ENCODE measurements around the gene ASCC2. TPM values are rescaled to one million over a fixed set of nuclear protein-coding genes. Genes with fewer than 3 reads are reported as not detected.

ASCC2 gene, protein sequence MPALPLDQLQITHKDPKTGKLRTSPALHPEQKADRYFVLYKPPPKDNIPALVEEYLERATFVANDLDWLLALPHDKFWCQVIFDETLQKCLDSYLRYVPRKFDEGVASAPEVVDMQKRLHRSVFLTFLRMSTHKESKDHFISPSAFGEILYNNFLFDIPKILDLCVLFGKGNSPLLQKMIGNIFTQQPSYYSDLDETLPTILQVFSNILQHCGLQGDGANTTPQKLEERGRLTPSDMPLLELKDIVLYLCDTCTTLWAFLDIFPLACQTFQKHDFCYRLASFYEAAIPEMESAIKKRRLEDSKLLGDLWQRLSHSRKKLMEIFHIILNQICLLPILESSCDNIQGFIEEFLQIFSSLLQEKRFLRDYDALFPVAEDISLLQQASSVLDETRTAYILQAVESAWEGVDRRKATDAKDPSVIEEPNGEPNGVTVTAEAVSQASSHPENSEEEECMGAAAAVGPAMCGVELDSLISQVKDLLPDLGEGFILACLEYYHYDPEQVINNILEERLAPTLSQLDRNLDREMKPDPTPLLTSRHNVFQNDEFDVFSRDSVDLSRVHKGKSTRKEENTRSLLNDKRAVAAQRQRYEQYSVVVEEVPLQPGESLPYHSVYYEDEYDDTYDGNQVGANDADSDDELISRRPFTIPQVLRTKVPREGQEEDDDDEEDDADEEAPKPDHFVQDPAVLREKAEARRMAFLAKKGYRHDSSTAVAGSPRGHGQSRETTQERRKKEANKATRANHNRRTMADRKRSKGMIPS
- total RNA-seq (100 to 1,000 TPM in 1 of 5 experiments, 10 to 100 TPM in 4; 90.2 to 101 (median 93.8) TPM), polyA plus RNA-seq (10 to 100 TPM; 48.7 to 79.3 TPM), total RNA-seq (70.4 reads per million, percentile 78 among the genes with 10 or more reads in this experiment)

DNA sequence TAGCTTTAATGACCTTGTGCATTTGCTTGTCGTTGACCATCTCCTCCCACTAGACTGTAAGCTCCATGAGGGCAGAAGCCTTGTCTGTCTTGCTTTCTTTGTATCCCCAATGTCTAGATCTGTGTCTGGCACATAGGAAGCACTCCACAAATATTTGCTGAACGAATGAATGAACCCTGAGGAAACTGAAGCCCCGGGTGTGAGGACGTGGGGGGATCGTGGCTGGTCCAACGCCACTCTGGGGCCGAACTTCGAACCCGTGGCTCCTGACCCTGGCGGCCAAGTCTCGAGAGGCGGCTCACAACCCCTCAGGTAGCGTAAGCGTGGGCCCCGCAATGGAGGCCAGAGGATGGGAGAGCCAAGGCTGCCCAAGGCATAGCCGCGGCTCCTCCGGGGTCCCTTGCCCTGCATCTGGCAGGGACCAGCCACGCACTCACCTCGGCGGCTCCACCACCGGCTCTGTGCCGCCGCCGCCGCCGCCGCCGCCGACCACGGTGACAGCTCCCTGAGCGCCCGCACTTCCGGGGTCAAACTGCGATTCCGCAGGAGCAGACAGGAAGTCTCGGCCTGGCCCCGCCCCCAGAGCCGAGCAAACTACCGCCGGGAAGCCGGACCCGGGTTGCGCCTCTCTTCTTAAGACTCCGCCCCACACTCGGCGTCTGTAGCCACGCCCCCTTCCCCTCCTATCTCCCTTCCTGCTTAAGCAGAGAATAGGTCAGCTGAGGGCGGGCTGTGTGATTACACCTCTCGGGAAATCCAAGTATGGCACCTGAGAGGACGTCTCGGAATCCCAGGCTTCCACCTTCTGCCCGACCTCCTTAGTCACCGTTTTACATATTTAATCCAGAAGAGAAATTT lies at the start of gene ASCC2:
Gene ASCC2 (minus strand): TSS at position 534 of the 858 bp plus-strand sequence. CDS start 5,949 bp downstream, outside the sequence.
- intact Hi-C loops (cut with micrococcal nuclease) = loop anchor here (1.0 to 5.0 kb wide), 8 partner anchors 45 to 829 kb away; partner anchors contain the start of genes MTMR3 (in 2 of the 2), NF2 (in 2 of the 2), UQCR10 (in 2 of the 2) and ZMAT5 (in 2 of the 2)
- Histone ChIP-seq H3K9me3 (ENCODE audit: control insufficient read depth in 2 of 3, low read length in 3 of 3) (no peaks in the 10 kb centered on the region), H3K4me1 (ENCODE audit: control insufficient read depth in 2 of 2, insufficient read depth in 2 of 2, low read length in 2 of 2) (peaks cover 12 to 22% of the 10 kb centered on the region in 2 donors), H3K27me3 (ENCODE audit: control insufficient read depth in 2 of 2, insufficient read depth in 2 of 2, low read length in 2 of 2) (no peaks in the 10 kb centered on the region), H3K4me3 (ENCODE audit: low read length) (peak within 1 kb of the TSS; percentile 98), H3K36me3 (ENCODE audit: control insufficient read depth in 2 of 3, insufficient read depth in 3 of 3, low read length in 3 of 3) (peaks cover 0 to 20% (median 5%) of the 10 kb centered on the region in 3 experiments), H3K27ac (ENCODE audit: low read depth, low read length) (peak within 1 kb of the TSS; percentile 79)
- H3K36me3 Mint-ChIP-seq = peaks cover 3 to 15% (median 12%) of the 10 kb centered on the region in 5 donors
- POLR2A ChIA-PET = interaction anchor here (0.6 to 1.6 kb wide), 10 partner anchors 9 to 519 kb away, joined by 3 to 7 read pairs (median 4); partner anchors contain the start of genes CCDC157, SF3A1, THOC5 and UQCR10
- H3K27ac Mint-ChIP-seq = peak within 1 kb of the TSS; percentile 94 to 99 (median 95)
- peaks cover 31 to 55% (median 45%) of the 10 kb centered on the region in 7 donors for H3K4me1 Mint-ChIP-seq
- ATAC-seq (peak; percentile 100), DNase-seq (peak; percentile 93 to 98 (median 97))
- peaks cover 0 to 1% (median 0%) of the 10 kb centered on the region in 11 donors for H3K9me3 Mint-ChIP-seq
- H3K27me3 Mint-ChIP-seq = no peaks in the 10 kb centered on the region
- CTCF ChIA-PET = interaction anchor here (0.6 kb wide), 1 partner anchor 33 kb away, joined by 3 read pairs; no protein-coding TSS in a partner anchor
- H3K4me3 Mint-ChIP-seq = peak within 1 kb of the TSS; percentile 89 to 99 (median 95)

DNA sequence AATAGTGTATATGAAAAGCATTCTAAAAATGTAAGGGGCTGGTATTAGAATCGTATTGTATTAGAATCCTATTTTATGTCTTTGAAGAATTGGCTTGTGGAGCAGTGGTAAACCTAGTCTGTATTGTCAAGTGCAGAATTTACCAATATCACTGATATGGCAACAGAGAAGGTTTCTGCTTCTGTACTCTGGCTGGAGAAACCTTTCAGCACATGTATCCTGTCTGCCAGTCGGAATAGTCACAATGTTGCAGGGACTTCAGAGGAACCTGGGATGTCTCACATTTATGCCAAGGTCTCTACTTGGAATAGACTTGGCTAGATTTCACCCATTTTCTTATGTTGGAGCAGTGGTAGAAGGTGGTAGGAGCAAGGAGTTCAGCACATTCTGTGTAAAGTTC lies 49.3 kb upstream of the ASCC2 start:
- Mint-ChIP-seq H3K4me3 (no peak overlapping the region), H3K27ac (no peak overlapping the region), H3K27me3 (no peaks in the 10 kb centered on the region), H3K4me1 (peaks cover 10 to 28% (median 20%) of the 10 kb centered on the region in 7 donors), H3K9me3 (no peaks in the 10 kb centered on the region), H3K36me3 (peaks cover 0 to 4% (median 1%) of the 10 kb centered on the region in 5 donors)
- H3K27ac ChIP-seq (ENCODE audit: low read depth, low read length) = no peak overlapping the region
- no peaks in the 10 kb centered on the region for H3K27me3 ChIP-seq (ENCODE audit: control insufficient read depth in 2 of 2, insufficient read depth in 2 of 2, low read length in 2 of 2)
- H3K36me3 ChIP-seq (ENCODE audit: control insufficient read depth in 2 of 3, insufficient read depth in 3 of 3, low read length in 3 of 3) = peaks cover 0 to 8% (median 0%) of the 10 kb centered on the region in 3 experiments
- H3K9me3 ChIP-seq (ENCODE audit: control insufficient read depth in 2 of 3, low read length in 3 of 3) = no peaks in the 10 kb centered on the region
- ATAC-seq = no peak
- ChIA-PET POLR2A (interaction anchor here (0.6 to 0.7 kb wide), 3 partner anchors 16 to 240 kb away, joined by 3 to 5 read pairs (median 5); no protein-coding TSS in a partner anchor), CTCF (interaction anchor here (1.6 kb wide), 1 partner anchor 118 kb away, joined by 4 read pairs; no protein-coding TSS in a partner anchor)
- no peak for DNase-seq
- no peak overlapping the region for H3K4me3 ChIP-seq (ENCODE audit: low read length)
- intact Hi-C loops (cut with micrococcal nuclease) = loop anchor here (10.0 kb wide), 4 partner anchors 77 to 1607 kb away; partner anchors contain the start of genes EWSR1 (in 1 of the 2), RHBDD3 (in 1 of the 2) and SFI1 (in 1 of the 2)
- H3K4me1 ChIP-seq (ENCODE audit: control insufficient read depth in 2 of 2, insufficient read depth in 2 of 2, low read length in 2 of 2) = peaks cover 17 to 21% of the 10 kb centered on the region in 2 donors

DNA sequence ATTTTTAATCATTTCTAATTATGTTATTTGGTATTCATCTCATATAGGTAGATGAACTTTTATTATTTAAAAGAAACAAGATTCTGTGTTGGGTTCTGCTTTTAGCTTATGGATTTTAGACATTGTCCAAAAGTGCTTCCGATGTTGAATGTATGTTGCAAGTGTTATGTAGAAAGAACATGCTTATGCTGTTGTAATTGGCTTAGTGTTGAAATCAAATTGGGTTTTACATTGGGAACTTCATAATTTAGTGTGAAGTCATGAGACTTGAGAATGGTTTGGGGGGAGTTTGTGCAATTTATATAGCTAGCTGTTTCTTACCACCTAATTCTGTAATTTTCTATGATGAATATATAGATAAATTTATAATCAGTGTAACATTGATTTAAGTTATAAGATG lies 48.5 kb upstream of the ASCC2 start:
- Mint-ChIP-seq H3K27me3 (no peaks in the 10 kb centered on the region), H3K4me3 (no peak overlapping the region), H3K36me3 (peaks cover 0 to 4% (median 1%) of the 10 kb centered on the region in 5 donors), H3K9me3 (no peaks in the 10 kb centered on the region), H3K4me1 (peaks cover 10 to 23% (median 15%) of the 10 kb centered on the region in 7 donors), H3K27ac (no peak overlapping the region)
- H3K36me3 ChIP-seq (ENCODE audit: control insufficient read depth in 2 of 3, insufficient read depth in 3 of 3, low read length in 3 of 3) = peaks cover 0 to 8% (median 0%) of the 10 kb centered on the region in 3 experiments
- CTCF ChIA-PET = interaction anchor here (1.6 kb wide), 1 partner anchor 118 kb away, joined by 4 read pairs; no protein-coding TSS in a partner anchor
- POLR2A ChIA-PET = interaction anchor here (0.6 to 1.1 kb wide), 4 partner anchors 15 to 239 kb away, joined by 3 to 5 read pairs (median 4); partner anchors contain the start of gene ASCC2
- peaks cover 17 to 21% of the 10 kb centered on the region in 2 donors for H3K4me1 ChIP-seq (ENCODE audit: control insufficient read depth in 2 of 2, insufficient read depth in 2 of 2, low read length in 2 of 2)
- intact Hi-C loops (cut with micrococcal nuclease) = loop anchor here (10.0 kb wide), 4 partner anchors 78 to 1608 kb away; partner anchors contain the start of genes EWSR1 (in 1 of the 2), RHBDD3 (in 1 of the 2) and SFI1 (in 1 of the 2)
- DNase-seq (no peak), ATAC-seq (no peak)
- H3K9me3 ChIP-seq (ENCODE audit: control insufficient read depth in 2 of 3, low read length in 3 of 3) = no peaks in the 10 kb centered on the region
- no peak overlapping the region for H3K4me3 ChIP-seq (ENCODE audit: low read length)
- no peak overlapping the region for H3K27ac ChIP-seq (ENCODE audit: low read depth, low read length)
- H3K27me3 ChIP-seq (ENCODE audit: control insufficient read depth in 2 of 2, insufficient read depth in 2 of 2, low read length in 2 of 2) = no peaks in the 10 kb centered on the region

DNA sequence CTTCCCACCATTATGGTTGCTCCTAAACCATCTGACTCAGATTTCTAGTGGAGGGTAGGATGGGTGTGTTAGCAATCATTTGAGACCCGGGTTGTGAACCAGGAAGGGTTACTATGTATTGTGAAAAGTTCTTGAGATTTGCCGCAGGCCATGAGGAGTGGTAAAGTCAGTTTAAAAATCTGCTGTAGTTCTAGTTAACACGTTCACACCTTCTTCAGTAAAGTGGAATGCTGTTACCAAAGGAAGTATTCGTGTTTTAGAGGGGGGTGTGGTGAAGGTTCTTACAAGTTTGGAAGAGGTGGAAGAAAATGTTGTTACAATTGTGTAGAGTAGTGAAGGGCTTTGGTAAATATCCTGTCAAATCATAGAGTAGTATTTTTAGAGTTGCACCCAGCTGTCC lies 47.5 kb upstream of the ASCC2 start:
- Histone ChIP-seq H3K27me3 (ENCODE audit: control insufficient read depth in 2 of 2, insufficient read depth in 2 of 2, low read length in 2 of 2) (no peaks in the 10 kb centered on the region), H3K4me1 (ENCODE audit: control insufficient read depth in 2 of 2, insufficient read depth in 2 of 2, low read length in 2 of 2) (peaks cover 17 to 21% of the 10 kb centered on the region in 2 donors), H3K4me3 (ENCODE audit: low read length) (no peak overlapping the region), H3K9me3 (ENCODE audit: control insufficient read depth in 2 of 3, low read length in 3 of 3) (no peaks in the 10 kb centered on the region), H3K27ac (ENCODE audit: low read depth, low read length) (no peak overlapping the region), H3K36me3 (ENCODE audit: control insufficient read depth in 2 of 3, insufficient read depth in 3 of 3, low read length in 3 of 3) (peaks cover 0 to 8% (median 0%) of the 10 kb centered on the region in 3 experiments)
- Mint-ChIP-seq H3K4me3 (no peak overlapping the region), H3K36me3 (peaks cover 0 to 2% (median 1%) of the 10 kb centered on the region in 5 donors), H3K27ac (no peak overlapping the region), H3K4me1 (peaks cover 4 to 15% (median 10%) of the 10 kb centered on the region in 7 donors), H3K9me3 (no peaks in the 10 kb centered on the region), H3K27me3 (no peaks in the 10 kb centered on the region)
- ChIA-PET CTCF (no interaction called here), POLR2A (no interaction called here)
- intact Hi-C loops (cut with micrococcal nuclease) = loop anchor here (10.0 kb wide), 4 partner anchors 79 to 1609 kb away; partner anchors contain the start of genes EWSR1 (in 1 of the 2), RHBDD3 (in 1 of the 2) and SFI1 (in 1 of the 2)
- no peak for ATAC-seq
- no peak for DNase-seq

DNA sequence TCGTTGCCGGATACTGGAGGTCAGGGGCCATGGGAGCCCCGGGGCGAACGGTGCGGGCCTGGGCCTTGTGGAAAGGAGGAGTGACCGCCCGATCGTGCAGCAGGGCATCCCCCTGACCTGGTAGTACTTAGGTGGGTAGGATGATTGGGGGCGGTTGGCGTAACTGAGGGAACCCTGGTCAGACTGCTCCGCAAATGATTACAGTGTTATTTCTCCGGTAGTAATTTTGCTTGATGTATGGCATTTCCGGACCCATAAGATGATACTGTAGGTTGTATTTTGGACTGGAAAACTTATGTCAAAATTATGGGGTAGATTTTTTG lies 45.7 kb upstream of the ASCC2 start:
- ChIA-PET CTCF (no interaction called here), POLR2A (interaction anchor here (0.8 kb wide), 1 partner anchor 46 kb away, joined by 5 read pairs; the partner anchor contains the start of gene ASCC2)
- peaks cover 0 to 8% (median 0%) of the 10 kb centered on the region in 3 experiments for H3K36me3 ChIP-seq (ENCODE audit: control insufficient read depth in 2 of 3, insufficient read depth in 3 of 3, low read length in 3 of 3)
- peaks cover 0 to 3% (median 0%) of the 10 kb centered on the region in 5 donors for H3K27me3 Mint-ChIP-seq
- peaks cover 0 to 1% (median 0%) of the 10 kb centered on the region in 5 donors for H3K36me3 Mint-ChIP-seq
- H3K4me1 Mint-ChIP-seq = peaks cover 0 to 12% (median 7%) of the 10 kb centered on the region in 7 donors
- ATAC-seq (no peak), DNase-seq (peak in 1 of 9 donors; percentile 15)
- H3K4me3 ChIP-seq (ENCODE audit: low read length) = peak overlapping the region; percentile 69
- H3K4me3 Mint-ChIP-seq = peak overlapping the region in 5 of 10 donors; percentile 92 to 95 (median 94)
- peak overlapping the region; percentile 70 to 93 (median 84) for H3K27ac Mint-ChIP-seq
- peaks cover 17 to 21% of the 10 kb centered on the region in 2 donors for H3K4me1 ChIP-seq (ENCODE audit: control insufficient read depth in 2 of 2, insufficient read depth in 2 of 2, low read length in 2 of 2)
- intact Hi-C loops (cut with micrococcal nuclease) = loop anchor here (1.0 to 10.0 kb wide), 9 partner anchors 45 to 1611 kb away; partner anchors contain the start of genes ASCC2 (in 2 of the 2), NF2 (in 2 of the 2), UQCR10 (in 2 of the 2) and ZMAT5 (in 2 of the 2)
- H3K9me3 ChIP-seq (ENCODE audit: control insufficient read depth in 2 of 3, low read length in 3 of 3) = no peaks in the 10 kb centered on the region
- H3K9me3 Mint-ChIP-seq = no peaks in the 10 kb centered on the region
- H3K27ac ChIP-seq (ENCODE audit: low read depth, low read length) = peak overlapping the region; percentile 93
- H3K27me3 ChIP-seq (ENCODE audit: control insufficient read depth in 2 of 2, insufficient read depth in 2 of 2, low read length in 2 of 2) = no peaks in the 10 kb centered on the region

Measured in naive thymus-derived CD4-positive, alpha-beta T cell (primary cell).